SKM-1 (cell line): Measurements from ENCODE around the gene FLVCR1.
A peak's percentile ranks its signal among the peaks of the same experiment; 100 is the strongest.

Experiments
- DNase-seq: peaks from one replicate; lab custom pipeline; 2025; ENCODE audit not compliant: unreplicated experiment; lab: John Stamatoyannopoulos, UW

FLVCR1 gene

GRCh38 chr1:212915245-212916091 is 57.4 kb downstream of the FLVCR1 start:
- no peak for DNase-seq

DNA sequence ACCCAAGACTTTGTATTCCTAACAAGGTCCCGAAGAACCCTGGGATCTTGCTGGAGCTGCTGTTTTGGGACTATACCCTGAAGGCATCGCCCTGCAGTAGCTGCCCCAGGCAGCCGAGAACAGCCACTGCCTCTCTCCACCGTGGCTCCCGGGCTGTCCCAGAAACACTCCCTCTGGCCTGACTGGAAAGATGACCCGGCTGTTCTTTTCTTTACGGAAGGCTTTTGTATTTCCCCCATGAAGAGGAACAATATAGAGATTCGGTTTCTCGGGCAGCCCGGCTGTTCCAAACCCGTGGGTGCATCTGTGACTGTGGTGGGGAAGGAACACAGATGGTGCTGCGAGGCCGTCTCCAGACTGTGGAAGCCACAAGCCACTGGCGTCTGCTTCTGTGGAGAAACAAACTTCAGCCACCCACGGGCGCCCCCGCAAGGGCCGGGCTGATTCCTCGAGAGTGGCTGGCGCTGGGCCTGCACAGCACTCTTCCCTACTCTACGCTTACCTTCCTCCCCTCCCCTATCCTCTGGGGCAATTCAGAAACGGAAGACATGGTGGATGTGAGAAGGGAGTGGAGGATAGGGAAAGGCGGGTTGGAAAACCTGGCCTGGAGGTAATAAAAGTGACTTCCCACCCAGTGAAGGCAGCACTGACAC is 58.5 kb downstream of the FLVCR1 start:
- DNase-seq: no peak

GRCh38 chr1:212917134-212917485 is 59.0 kb downstream of the FLVCR1 start:
- no peak for DNase-seq

GRCh38 chr1:212917858-212918257 is 59.8 kb downstream of the FLVCR1 start:
- DNase-seq: no peak

DNA sequence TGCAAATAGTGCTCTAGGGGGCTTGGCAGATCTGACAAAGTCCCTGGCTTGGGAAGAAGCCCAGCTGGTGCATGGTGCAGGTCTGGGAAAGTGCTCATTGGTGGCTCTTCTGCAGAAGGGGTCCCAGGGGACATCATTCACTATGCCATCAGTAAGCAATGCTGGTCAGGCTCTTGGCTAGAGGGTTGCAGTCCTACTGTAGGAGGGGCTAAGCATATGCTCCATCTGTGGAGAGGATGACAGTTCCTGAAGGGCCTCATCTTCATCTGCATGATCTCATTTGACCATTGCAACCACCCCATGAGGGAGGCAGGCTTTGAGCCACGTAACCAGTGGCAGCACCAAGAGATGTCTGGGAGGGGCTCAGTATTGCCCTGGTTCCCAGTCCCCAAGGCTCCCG is 60.7 kb downstream of the FLVCR1 start:
- DNase-seq: no peak

GRCh38 chr1:212920246-212920645 is 62.2 kb downstream of the FLVCR1 start:
- no peak for DNase-seq

DNA sequence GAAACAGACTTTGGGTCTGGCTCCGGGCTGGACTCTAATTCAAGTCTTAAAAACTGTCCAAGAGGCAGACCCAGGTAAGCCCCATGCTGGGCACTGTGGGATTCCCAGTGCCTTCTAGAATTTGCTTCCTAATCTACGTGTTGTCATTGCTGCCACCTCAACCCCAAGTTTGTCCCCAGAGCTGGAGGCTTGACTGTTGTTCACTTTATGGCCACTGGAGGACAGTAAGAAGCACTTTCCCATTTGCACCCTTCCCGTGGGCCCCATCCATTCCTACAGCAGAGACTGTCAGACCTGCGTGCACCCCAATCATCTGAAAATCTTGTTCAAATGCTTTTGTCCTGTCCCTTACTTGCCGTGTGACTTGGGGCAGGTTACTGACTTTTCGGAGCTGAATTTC is 62.8 kb downstream of the FLVCR1 start:
- peak; percentile 34 for DNase-seq

DNA sequence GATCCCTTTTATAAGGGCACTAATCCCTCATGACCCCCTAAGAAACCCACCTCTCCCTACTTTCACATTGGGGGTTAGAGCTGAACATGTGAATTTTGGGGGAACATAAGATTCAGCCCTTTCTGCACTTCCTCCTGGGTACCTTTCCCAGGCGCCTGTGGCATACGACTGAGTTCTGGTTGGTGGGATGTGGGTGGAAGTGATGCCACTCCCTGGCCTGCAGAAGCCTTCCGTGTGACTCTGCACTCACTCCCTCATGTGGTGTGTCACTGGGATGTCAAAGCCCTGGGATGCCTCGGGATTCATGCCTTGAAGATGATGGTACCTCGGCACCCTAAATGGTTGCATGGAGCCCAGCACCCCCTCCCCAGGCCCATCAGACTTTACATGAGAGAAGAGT is 63.9 kb downstream of the FLVCR1 start:
- no peak for DNase-seq

DNA sequence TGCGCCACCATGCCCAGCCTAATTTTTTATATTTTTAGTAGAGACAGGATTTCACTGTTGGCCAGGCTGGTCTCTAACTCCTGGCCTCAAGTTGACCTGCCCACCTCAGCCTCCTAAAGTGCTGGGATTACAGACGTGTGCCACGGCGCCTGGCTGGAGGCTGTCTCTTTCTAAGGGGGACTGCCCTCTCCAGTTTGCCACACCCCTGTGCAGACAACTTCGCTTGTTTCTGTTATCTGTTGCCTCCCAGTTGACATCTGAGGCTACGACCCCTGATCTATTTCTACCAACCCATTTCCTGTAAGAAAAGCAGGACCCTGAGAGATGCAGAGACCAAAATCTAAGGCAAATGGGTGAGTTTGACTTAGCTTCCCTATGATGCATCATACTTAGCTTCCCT is 68.3 kb downstream of the FLVCR1 start:
- no peak for DNase-seq

GRCh38 chr1:212928323-212929291 is 70.5 kb downstream of the FLVCR1 start:
- no peak for DNase-seq

DNA sequence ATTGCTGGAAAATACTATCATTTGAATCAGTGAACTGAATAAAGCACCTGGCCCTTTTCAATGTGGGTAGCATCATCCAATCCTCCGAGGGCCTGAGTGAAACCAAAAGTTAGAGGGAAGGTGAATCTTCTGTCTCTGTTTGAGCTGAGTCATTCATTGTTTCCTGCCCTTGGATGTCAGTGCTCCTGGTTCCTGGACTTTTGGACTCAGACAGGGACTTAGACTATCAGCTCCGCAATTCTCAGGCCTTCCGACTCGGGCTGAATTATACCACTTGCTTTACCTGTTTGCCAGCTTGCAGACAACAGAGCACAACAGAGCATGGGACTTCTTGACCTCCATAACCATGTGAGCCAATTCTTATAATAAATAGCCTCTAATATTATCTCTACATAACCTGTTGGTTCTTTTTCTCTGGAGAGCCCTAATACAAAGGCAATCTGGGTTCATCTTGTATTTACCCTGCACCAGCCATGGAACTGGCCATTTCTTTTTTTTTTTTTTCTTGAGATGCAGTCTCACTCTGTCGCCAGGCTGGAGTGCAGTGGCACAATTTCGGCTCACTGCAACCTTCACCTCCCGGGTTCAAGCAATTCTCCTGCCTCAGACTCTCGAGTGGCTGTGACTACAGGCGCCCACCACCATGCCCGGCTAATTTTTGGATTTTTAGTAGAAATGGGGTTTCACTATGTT is 73.1 kb downstream of the FLVCR1 start:
- DNase-seq: no peak

- DNase-seq: no peak
These were observed 75.9 kb downstream of the FLVCR1 start for GRCh38 chr1:212933815-212934471.

GRCh38 chr1:212935387-212935981 is 77.4 kb downstream of the FLVCR1 start:
- DNase-seq: no peak

DNA sequence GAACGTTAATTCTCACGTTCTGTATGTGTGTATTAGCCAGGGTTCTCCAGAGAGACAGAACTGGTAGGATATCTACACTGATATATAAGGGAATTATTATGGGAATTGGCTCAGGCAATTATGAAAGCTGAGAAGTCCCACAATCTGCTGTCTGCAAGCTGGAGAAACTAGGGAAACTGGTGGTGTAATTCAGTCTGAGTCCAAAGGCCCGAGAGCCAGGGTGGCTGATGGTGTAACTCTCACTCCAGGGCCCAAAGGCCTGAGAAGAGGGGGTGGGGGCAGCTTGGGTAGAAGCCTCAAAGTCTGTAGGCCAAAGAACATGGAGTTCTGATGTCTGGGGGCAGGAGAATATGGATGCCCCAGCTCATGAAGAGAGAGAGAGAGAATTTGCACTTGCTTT is 79.0 kb downstream of the FLVCR1 start:
- no peak for DNase-seq

DNA sequence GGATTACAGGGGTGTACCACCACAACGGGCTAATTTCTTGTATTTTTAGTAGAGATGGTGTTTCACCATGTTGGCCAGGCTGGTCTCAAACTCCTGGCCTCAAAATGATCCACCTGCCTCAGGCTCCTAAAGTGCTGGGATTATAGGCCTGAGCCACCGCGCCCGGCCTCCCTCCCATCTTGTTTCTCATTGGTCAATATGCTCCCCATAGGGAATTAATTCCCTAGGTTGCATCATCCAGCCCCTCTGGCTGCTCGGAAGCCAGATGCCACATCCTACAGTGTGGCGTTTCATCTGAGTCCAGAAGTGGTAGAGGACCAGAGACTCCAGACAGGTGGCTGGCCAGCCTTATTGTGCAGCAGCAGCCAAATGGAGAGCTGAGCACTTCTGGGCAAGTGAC is 80.8 kb downstream of the FLVCR1 start:
- DNase-seq: no peak

DNA sequence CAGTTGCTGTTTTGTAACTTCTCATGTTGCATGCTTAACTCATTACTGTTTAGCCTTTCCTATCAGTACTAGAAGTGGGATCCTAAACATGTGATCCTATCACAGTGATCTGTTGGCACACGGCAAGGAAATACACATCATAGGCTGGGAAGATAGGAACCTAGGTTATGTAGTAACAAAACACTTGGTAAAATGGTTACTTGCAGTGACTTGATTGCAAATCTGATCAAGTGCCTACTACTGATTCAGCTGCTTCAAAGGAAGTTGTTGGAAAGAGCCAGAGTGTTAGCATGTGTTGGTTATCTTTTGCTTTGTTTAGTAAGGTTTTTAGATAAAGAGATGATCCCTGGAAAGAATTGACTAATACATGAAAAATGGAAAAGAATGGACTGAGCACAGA is 83.4 kb downstream of the FLVCR1 start:
- no peak for DNase-seq

- DNase-seq: no peak
These were observed 84.8 kb downstream of the FLVCR1 start for GRCh38 chr1:212942679-212943392.

- DNase-seq: no peak
These were observed 85.3 kb downstream of the FLVCR1 start for GRCh38 chr1:212943393-212943710.

DNA sequence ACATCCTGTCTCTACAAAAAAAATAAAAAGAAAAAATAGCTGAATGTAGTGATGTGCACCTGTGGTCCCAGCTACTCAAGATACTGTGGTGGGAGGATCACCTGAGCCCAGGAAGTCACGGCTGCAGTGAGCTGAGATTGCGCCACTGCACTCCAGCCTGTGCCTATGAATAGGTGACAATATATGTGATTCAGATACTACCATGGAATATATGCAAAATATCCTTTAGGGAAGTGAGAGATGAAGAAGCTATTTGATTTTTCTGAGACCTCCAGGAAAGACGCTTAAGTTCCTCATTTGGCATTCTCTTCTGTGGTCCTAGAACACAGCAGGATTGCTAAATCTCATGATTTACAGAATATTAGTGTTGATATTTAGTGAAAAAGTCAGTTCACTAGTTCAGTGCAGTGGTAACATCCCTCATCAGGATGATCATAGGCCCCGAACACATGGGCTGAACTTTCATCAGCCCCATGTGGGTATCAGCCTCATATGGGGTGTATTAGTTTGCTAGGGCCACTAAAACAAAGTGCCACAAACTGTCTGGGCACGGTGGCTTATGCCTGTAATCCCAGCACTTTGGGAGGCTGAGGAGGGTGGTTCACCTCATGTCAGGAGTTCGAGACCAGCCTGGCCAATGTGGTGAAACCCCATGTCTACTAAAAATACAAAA is 86.3 kb downstream of the FLVCR1 start:
- DNase-seq: no peak
